ENCODE measurements around the gene VIPR1. TPM values are rescaled to one million over a fixed set of nuclear protein-coding genes. Genes with fewer than 3 reads are reported as not detected.

VIPR1 gene
- polyA plus RNA-seq, 5 donors = 7.8 to 12.6 (median 9.2) TPM

DNA sequence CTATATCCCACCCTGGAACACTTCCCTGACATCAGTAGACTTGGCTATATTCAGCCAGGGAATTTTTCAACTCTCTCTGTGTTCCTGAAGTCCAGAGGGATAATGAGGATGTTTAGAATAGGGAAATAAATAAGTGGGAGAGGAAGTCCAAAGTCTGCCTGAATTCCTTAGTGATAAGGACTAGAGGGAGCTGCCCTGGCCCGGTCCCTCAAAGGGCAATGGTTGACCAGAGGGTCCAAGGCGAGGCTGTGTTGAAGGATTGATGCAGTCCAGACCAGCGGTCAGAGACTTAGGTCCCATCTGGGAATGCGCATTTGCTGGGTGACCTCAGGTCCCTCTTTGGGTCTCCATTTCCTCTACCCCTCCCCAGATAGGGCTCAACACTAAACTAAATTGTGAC lies 7.9 kb downstream of the VIPR1 start:
- DNase-seq = no peak

DNA sequence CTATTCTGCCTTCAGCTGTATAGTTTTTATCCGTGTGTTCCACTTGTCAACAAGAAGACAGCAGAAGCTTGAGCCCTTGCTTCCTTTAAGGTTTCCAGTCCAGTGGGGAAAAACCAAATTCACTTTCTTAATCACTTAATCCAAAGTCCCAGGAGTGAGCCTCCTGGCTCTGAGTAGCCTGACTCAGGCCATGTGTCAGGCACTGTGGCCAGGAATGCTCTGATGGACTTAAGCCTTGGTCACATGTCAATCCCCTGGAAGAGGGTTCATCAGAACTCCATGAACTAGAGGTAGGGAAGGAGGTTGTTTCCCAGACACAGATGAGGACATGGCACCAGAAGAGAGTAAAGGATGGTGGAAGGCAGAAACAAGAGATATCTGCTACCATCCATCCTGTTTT lies 8.8 kb downstream of the VIPR1 start:
- no peak for DNase-seq

- DNase-seq = no peak
Observed at GRCh38 chr3:42511736-42512135, 9.3 kb downstream of the VIPR1 start.

GRCh38 chr3:42513121-42513520 lies 10.7 kb downstream of the VIPR1 start:
- DNase-seq = no peak

DNA sequence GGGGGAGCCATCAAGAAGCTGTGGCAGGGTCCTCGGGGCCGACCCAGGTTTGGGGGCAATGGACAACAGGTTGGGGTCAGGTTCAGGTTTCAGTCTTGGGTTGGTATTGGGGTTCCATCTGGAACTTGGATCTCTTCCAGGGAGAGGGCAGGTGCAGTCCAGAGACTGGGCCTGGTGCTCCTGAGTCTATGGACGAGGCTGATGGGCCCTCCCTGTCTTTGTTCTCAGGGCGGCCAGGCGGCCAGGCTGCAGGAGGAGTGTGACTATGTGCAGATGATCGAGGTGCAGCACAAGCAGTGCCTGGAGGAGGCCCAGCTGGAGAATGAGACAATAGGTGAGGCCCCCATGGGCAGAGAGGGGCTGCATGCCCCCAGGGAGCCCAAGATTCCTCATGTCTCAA lies 11.1 kb downstream of the VIPR1 start:
- no peak for DNase-seq

DNA sequence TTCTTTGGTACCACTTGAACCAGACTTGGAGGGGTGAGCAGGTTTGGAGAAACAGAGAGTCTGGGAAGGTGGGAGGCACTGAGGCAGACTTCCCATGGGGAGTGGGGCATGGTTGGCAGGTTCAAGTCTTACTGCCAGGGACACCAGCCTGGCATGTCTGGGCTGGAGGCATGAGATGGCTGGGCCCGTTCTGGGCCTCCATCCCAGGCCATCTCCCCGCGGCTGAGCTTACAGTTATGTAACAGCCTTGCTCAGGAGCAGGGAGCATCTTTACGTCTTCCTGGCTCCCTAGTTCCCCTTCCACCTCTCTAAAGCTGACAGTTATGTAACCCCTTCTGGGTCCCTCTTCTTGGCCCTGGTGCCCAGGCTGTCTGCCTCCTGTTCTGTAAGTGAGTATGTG lies 12.4 kb downstream of the VIPR1 start:
- DNase-seq = no peak

DNA sequence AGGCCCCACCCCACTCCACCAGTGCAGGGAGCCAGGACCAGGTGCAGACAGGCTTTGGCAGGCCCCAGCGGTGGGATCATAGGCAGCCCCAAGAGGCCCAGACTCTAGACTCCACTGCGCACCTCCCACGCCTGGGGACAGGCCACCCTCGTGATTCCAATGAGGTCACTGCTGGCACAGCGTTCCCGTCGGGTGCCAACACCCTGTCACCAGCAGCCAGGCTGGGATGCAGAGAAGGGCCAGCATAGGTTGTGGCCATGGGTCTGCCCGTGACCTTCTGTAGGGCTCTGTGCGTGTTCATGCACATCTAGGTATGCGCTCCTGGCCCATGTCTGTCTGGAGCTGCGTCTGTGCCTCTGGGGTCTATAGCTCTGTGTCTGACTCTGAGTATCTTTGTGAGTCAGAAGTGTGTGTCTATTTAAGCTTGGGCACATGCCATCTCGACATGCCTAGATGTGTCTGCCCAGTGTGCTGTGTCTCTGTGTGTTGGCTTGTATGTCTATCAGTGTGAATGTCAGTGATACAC lies 13.0 kb downstream of the VIPR1 start:
- no peak for DNase-seq

DNA sequence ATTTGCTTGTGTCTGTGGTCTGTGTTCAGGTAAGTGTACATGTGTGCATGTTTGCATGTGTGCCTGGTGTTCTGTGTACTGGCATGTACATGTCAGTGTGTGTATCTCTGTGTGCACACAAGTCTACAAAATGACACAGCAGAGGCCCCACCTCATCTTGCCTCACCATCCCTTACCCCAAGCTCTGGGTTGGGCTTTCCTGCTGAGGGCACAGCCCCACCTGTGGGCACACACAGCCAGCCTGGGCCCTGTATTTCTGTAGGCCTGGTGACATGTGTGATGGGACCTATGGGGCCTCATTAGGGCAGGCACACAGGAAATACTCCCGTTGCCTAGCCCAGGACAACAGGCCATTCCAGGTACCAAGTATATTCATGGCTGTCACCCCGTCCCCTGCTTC lies 13.5 kb downstream of the VIPR1 start:
- DNase-seq = no peak

DNA sequence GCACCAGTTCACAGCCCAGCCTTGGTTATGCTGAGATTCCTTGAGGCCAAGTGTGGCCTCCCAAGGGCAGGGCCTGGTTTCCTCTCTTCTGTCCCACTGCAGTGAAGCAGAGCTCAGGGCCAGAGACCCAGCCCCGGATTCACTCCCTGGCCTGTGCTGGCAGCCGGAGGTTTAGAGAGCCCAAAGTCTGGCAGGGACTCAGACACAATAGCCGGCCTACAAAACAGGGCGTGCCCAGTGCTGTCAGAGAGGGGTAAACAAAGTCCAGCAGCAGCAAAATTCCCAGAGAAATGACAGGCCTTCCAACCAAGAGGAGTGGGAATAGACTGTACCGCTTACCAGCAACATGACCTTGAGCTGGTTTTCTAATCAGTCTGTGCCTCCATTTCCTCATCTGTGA lies 14.0 kb downstream of the VIPR1 start:
- DNase-seq = no peak

DNA sequence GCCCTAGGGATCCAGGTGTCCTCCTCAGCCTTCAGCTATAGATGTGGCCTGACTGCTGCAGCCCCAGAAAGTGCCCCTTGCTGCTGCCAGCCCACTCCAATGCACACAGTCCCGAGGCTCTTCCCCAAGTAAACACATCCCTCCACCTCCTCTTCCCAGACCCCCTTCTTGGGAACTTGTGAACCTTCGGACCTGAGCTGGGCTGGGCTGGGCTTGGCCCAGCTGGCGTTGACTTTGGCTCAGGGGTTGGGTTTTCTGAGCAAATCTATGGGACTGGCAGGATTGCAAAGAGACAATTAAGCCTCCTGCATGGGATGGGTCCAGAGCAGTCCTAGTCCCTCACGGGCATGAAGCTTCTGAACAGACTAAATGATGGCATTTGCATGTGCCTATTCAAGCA lies 14.7 kb downstream of the VIPR1 start:
- DNase-seq = no peak

DNA sequence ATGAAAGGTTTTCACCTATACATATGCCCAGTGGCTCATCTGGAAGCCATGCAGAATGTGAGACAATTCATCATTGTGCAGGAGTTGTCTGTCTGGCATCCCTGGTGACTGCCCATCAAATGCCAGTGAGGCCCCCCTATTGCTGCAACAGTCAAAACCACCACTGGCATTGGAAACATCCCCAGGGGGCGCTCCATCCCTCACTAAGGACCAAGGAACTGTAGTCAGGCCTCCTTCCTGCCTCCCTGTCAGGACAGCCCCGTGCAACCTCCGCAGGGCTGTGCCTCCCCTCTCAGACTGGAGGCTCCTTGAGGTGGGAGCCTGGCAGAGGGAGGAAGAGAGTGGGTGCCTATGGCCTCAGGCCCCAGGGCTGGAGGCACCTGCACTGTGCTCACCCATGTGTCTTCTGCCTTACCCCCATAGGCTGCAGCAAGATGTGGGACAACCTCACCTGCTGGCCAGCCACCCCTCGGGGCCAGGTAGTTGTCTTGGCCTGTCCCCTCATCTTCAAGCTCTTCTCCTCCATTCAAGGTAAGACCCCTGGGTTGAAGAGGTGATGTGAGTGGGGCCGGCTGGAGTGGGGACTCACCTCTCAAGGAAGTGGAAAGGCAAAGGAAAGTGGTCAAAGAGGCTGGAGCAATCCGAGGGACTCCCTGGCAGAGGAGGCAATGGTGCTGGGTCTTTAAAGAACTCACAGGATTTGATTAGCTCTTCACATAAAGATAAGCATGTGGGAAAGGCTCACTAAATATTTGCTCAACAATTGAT lies 16.5 kb downstream of the VIPR1 start:
- DNase-seq = no peak

DNA sequence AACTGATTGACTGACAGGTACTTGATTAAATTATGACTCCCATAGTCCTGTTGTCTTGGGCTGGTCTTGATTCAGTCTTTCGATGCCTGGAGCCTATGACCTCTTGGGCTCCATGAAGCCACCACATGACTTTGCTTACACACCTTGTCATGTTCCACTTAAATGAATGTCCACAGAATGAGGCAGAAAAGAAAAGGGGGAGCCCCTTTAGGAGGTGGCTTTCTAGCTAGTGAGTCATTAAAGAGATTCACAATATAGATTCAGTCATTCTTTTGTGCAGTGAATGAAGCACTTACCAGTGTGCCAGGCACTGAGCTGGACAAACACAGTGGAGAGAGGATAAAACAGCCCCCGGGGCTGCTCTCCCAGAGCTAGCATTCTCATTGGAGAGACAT lies 17.1 kb downstream of the VIPR1 start:
- DNase-seq = no peak

GRCh38 chr3:42520336-42520735 lies 17.9 kb downstream of the VIPR1 start:
- DNase-seq = no peak

- DNase-seq = no peak
Observed at GRCh38 chr3:42520906-42521305, 18.5 kb downstream of the VIPR1 start.

DNA sequence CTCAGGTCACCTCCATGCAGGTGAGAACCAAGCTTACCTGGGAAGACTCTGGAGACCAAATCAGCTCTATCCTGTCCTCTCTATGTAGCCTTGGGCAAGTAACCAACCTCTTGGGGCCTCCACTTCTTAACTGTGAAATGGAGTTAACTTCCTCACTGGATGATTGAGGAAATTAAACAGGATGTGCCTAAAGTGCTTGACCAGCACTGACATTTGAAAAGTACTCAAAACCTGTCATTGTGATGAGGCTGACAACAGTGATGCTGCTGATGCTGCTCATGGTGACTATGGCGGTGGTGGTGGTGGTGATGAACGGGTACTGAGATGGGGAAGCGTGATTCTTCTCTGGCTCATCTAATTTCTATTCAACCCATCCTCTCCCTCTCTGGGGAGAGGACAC lies 22.3 kb downstream of the VIPR1 start:
- no peak for DNase-seq

DNA sequence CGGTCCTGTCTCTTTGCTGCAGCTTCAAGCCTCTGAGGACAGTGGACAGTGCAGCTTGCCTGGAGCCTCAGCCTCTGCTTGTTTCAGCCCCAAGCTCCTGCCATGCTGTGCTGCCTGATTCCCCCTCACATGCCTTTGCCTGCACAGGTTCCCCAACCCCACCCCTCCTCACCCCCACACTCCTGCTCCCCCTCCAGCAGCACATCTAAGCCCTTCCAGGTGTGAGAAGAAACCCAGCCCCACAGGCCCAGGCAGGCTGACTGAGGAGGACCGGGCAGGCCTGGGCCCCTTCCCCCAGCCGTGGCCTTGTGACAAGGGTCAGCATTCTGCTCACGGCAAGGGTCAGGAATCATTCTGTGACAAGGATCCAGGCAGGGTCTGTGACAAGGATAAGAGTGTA lies 22.8 kb downstream of the VIPR1 start:
- DNase-seq = no peak

DNA sequence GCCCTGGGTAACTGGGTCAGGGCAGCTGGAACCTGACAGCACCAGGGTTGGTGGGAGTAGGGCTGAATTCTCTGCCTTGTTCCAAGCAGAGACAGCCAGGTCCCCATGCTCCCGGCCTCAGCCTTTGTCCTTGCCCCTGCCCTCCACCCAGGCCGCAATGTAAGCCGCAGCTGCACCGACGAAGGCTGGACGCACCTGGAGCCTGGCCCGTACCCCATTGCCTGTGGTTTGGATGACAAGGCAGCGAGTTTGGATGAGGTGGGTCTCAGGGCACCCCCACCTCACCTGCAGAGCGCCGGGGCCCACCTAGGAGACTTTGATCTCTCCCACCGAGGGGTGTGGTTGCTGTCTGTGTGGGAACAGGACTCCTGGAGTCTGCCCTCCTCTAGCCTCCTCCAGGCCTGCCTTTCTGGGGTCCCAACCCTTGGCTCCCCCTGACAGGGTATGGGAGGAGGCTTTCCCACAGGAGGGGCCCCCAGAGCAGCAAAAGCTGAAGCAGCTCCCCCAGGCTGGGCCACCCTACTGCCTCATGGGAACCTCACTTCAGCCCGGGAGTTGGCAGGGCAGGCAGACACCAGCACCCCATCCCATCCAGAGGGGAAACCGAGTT lies 23.4 kb downstream of the VIPR1 start:
- DNase-seq = no peak

GRCh38 chr3:42526616-42527367 lies 24.3 kb downstream of the VIPR1 start:
- DNase-seq = no peak

DNA sequence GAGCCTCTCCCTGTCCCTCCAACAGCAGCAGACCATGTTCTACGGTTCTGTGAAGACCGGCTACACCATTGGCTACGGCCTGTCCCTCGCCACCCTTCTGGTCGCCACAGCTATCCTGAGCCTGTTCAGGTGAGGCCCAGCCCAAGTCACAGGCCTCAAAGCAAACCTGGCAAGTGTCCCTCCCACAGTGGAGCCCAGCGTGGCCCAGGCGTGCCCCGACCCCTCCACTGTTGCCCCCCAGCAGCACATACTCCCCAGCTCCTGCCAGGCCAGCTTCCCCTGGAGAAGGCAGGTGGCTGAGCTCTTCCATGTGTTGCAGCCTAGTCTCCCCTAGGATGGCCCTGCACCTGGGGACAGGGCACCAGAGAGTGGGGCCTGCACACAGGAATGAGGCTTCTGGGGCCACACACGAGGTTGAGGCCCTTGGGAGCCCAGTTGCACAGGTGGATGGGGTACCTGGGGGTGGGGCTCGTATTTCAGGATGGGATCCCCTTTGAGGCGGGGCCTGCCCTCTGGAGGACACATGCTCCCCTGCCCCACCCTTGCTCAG lies 25.0 kb downstream of the VIPR1 start:
- no peak for DNase-seq

- DNase-seq = no peak
Observed at GRCh38 chr3:42529468-42529867, 27.0 kb downstream of the VIPR1 start.

DNA sequence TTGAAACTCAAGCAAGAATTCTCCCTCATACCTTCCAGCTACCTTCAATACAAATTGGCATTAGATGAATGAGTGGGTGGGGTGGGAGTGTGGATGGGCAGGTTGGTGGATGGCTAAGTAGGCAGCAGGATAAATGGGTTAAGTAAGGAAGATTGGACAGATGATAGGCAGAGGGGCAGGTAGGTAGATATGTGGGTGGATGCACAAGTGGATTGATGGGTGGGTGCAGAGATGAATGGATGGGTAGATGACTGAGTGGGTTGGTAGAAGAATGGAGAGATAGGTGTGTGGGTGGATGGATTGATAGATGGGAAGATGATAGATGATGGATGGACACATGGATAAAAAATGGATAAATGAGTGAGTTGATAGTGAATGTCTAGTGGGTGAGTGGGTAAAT lies 27.6 kb downstream of the VIPR1 start:
- no peak for DNase-seq

GRCh38 chr3:42531470-42531869 lies 29.0 kb downstream of the VIPR1 start:
- DNase-seq = no peak

- no peak for DNase-seq
Observed at GRCh38 chr3:42532229-42532628, 29.8 kb downstream of the VIPR1 start.
